BE2C (cell line): ENCODE data around the gene CPEB3.

ENCODE experiments used
- DNase-seq: peaks from one replicate; pipeline ENCODE4 v3.0.0-alpha.2; 2020
- H3K27me3 ChIP-seq: fragments of 250-450 bp; sonication (Bioruptor Pico); 2 replicates; pipeline ENCODE4 v1.5.1; 2020; ENCODE audit warnings: mild to moderate bottlenecking
- H3K36me3 ChIP-seq: fragments of 250-450 bp; sonication (Bioruptor Pico); 2 replicates; pipeline ENCODE4 v1.5.1; 2020; ENCODE audit warnings: mild to moderate bottlenecking
- H3K4me1 ChIP-seq: fragments of 250-450 bp; sonication (Bioruptor Pico); 2 replicates; pipeline ENCODE4 v1.5.1; 2020
- H3K4me3 ChIP-seq: 2 replicates; pipeline ENCODE4 v1.5.1; 2011; ENCODE audit warnings: low read depth, low read length
- H3K9me3 ChIP-seq: fragments of 250-450 bp; sonication (Bioruptor Pico); 2 replicates; pipeline ENCODE4 v1.5.1; 2020
- CTCF ChIP-seq: IDR thresholded peaks from 2 replicates; pipeline ENCODE4 v1.5.1; 2012; ENCODE audit warnings: mild to moderate bottlenecking, low read depth, low read length

CPEB3 gene

GRCh38 chr10:92009445-92009844 lies 281.4 kb downstream of the CPEB3 start:
- Histone ChIP-seq H3K4me1 (no peaks in the 10 kb centered on the region), H3K9me3 (no peaks in the 10 kb centered on the region), H3K36me3 (peaks cover 13% of the 10 kb centered on the region), H3K4me3 (no peak overlapping the region), H3K27me3 (no peaks in the 10 kb centered on the region)
- no peak for TF ChIP-seq CTCF
- no peak for DNase-seq

- TF ChIP-seq CTCF: no peak
- DNase-seq: no peak
- H3K9me3 ChIP-seq: no peaks in the 10 kb centered on the region
- no peaks in the 10 kb centered on the region for H3K4me1 ChIP-seq
- H3K4me3 ChIP-seq: no peak overlapping the region
- no peaks in the 10 kb centered on the region for H3K27me3 ChIP-seq
- H3K36me3 ChIP-seq: peaks cover 16% of the 10 kb centered on the region
Observed at GRCh38 chr10:92005978-92006377, 284.9 kb downstream of the CPEB3 start.

- no peak overlapping the region for H3K4me3 ChIP-seq
- peaks cover 18% of the 10 kb centered on the region for H3K36me3 ChIP-seq
- H3K4me1 ChIP-seq: no peaks in the 10 kb centered on the region
- no peak for TF ChIP-seq CTCF
- H3K27me3 ChIP-seq: no peaks in the 10 kb centered on the region
- no peak for DNase-seq
- H3K9me3 ChIP-seq: no peaks in the 10 kb centered on the region
Observed at GRCh38 chr10:92003258-92003657, 287.6 kb downstream of the CPEB3 start.

- Histone ChIP-seq H3K4me3 (no peak overlapping the region), H3K36me3 (peaks cover 25% of the 10 kb centered on the region), H3K27me3 (no peaks in the 10 kb centered on the region), H3K4me1 (no peaks in the 10 kb centered on the region), H3K9me3 (no peaks in the 10 kb centered on the region)
- TF ChIP-seq CTCF: no peak
- no peak for DNase-seq
Observed at GRCh38 chr10:92001995-92002394, 288.9 kb downstream of the CPEB3 start.

GRCh38 chr10:92001581-92001980 lies 289.3 kb downstream of the CPEB3 start:
- Histone ChIP-seq H3K36me3 (peaks cover 28% of the 10 kb centered on the region), H3K27me3 (no peaks in the 10 kb centered on the region), H3K9me3 (no peaks in the 10 kb centered on the region), H3K4me1 (no peaks in the 10 kb centered on the region), H3K4me3 (no peak overlapping the region)
- no peak for DNase-seq
- no peak for TF ChIP-seq CTCF
